ENCODE measurements around the gene GALNT6.

DNA sequence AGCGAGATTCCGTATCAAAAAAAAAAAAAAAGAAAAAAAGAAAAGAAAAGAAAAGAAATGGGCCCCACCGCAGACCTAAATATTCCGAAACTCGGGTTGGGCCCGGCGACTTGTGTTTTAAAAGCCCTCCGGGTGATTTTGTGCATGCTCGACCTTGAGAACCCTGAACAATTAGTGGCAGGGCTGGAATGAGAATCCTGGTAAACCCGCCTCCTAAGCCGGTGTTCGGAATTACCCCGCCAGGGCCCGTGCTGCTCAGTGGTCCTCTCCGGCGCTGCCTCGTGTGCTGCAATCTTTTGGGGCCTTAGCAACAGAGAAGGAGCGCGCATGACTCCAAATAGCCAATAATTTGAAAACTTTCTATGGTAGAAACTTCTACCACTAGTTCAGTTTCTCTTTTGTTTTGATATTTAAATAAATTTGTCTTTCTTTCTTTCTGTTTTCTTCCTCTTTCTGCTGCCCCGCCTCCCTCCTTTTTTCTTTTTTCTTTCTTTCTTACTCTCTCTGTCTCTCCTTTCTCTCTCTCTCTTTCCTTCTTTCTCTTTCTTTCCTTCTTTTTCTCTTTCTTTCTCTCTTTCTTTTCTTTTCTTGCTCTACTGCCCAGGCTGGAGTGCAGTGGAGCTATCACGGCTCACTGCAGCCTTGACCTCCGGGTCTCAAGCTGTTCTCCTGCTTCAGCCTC, 1.5 kb upstream of the GALNT6 start:
- TF ChIP-seq CTCF (conservative IDR thresholded peaks at IDR 0.05 in 1 of 2, IDR thresholded peaks at IDR 0.05 in 1 of 2; ENCODE audit: extremely low read depth in 1 of 2, insufficient read depth in 1 of 2, low read depth in 1 of 2, low read length in 2 of 2) (no peak), EZH2 (IDR thresholded peaks at IDR 0.05; ENCODE audit: borderline replicate concordance, low read length) (no peak)

Data from mammary epithelial cell (primary cell).